Measurements from ENCODE around the gene HK2.
"Not testable (repeated sequence)": the region's sequence is repeated elsewhere in the genome, so short reads cannot be mapped to it uniquely, and the experiment has no call there.

Gene HK2

GRCh38 chr2:74877781-74878433 lies 44.0 kb downstream of the HK2 start:
- DNase-seq (ENCODE audit: low spot score) = no peak

GRCh38 chr2:74878551-74878950 lies 44.6 kb downstream of the HK2 start:
- DNase-seq (ENCODE audit: low spot score) = no peak

GRCh38 chr2:74880054-74880728 lies 46.3 kb downstream of the HK2 start:
- no peak for DNase-seq (ENCODE audit: low spot score)

- DNase-seq (ENCODE audit: low spot score) = no peak
Observed at GRCh38 chr2:74881176-74881575, 47.2 kb downstream of the HK2 start.

GRCh38 chr2:74881626-74882298 lies 47.8 kb downstream of the HK2 start:
- no peak for DNase-seq (ENCODE audit: low spot score)

GRCh38 chr2:74882299-74882687 lies 48.4 kb downstream of the HK2 start:
- DNase-seq (ENCODE audit: low spot score) = no peak

- DNase-seq (ENCODE audit: low spot score) = no peak
Observed at GRCh38 chr2:74883011-74883410, 49.1 kb downstream of the HK2 start.

- no peak for DNase-seq (ENCODE audit: low spot score)
Observed at GRCh38 chr2:74884118-74884762, 50.3 kb downstream of the HK2 start.

- no peak for DNase-seq (ENCODE audit: low spot score)
Observed at GRCh38 chr2:74884866-74885265, 50.9 kb downstream of the HK2 start.

GRCh38 chr2:74886251-74886650 lies 52.3 kb downstream of the HK2 start:
- no peak for DNase-seq (ENCODE audit: low spot score)

- DNase-seq (ENCODE audit: low spot score) = no peak
Observed at GRCh38 chr2:74886811-74887210, 52.9 kb downstream of the HK2 start.

- DNase-seq (ENCODE audit: low spot score) = no peak
Observed at GRCh38 chr2:74887445-74887951, 53.6 kb downstream of the HK2 start.

GRCh38 chr2:74887960-74888700 lies 54.2 kb downstream of the HK2 start:
- DNase-seq (ENCODE audit: low spot score) = no peak

- DNase-seq (ENCODE audit: low spot score) = no peak
Observed at GRCh38 chr2:74889159-74889558, 55.2 kb downstream of the HK2 start.

- DNase-seq (ENCODE audit: low spot score) = no peak
Observed at GRCh38 chr2:74890711-74891110, 56.8 kb downstream of the HK2 start.

- DNase-seq (ENCODE audit: low spot score) = no peak
Observed at GRCh38 chr2:74891136-74891764, 57.3 kb downstream of the HK2 start.

GRCh38 chr2:74891816-74892215 lies 57.9 kb downstream of the HK2 start:
- DNase-seq (ENCODE audit: low spot score) = not testable (repeated sequence)

- no peak for DNase-seq (ENCODE audit: low spot score)
Observed at GRCh38 chr2:74892609-74893008, 58.7 kb downstream of the HK2 start.

GRCh38 chr2:74893332-74893731 lies 59.4 kb downstream of the HK2 start:
- no peak for DNase-seq (ENCODE audit: low spot score)

GRCh38 chr2:74894272-74894981 lies 60.5 kb downstream of the HK2 start:
- DNase-seq (ENCODE audit: low spot score) = no peak

- DNase-seq (ENCODE audit: low spot score) = no peak
Observed at GRCh38 chr2:74895001-74895400, 61.1 kb downstream of the HK2 start.

Measured in putamen (tissue), 1 donor.